Mesendoderm (in vitro differentiated cells): ENCODE results near the gene SLC43A3.
"Not testable (repeated sequence)": the region's sequence is repeated elsewhere in the genome, so short reads cannot be mapped to it uniquely, and the experiment has no call there.

Source experiments
- DNase-seq: peaks from one replicate; pipeline ENCODE4 v3.0.0; 2013
- H2AK5ac ChIP-seq: 2 replicates; pipeline ENCODE4 v1.6.1; 2013; ENCODE audit warnings: low read length, inconsistent platforms
- H2BK120ac ChIP-seq: 2 replicates; pipeline ENCODE4 v1.6.1; 2013; ENCODE audit warnings: low read depth, mild to moderate bottlenecking, low read length, moderate library complexity, mixed read lengths
- H2BK15ac ChIP-seq: replicated peaks from 2 replicates; pipeline ENCODE4 v1.6.1; 2013; ENCODE audit warnings: low read depth, mild to moderate bottlenecking, moderate library complexity
- H2BK5ac ChIP-seq: 2 replicates; pipeline ENCODE4 v1.6.1; 2013; ENCODE audit warnings: low read length, inconsistent platforms
- H3K18ac ChIP-seq: 2 replicates; pipeline ENCODE4 v1.6.1; 2013; ENCODE audit warnings: mild to moderate bottlenecking, low read length, mixed read lengths
- H3K23ac ChIP-seq: one replicate; pipeline ENCODE4 v1.6.1; 2013; ENCODE audit warnings: low read length
- H3K27ac ChIP-seq: 2 replicates; pipeline ENCODE4 v1.5.1; 2013; ENCODE audit warnings: low read depth, mild to moderate bottlenecking, inconsistent platforms, low read length, moderate library complexity
- H3K27me3 ChIP-seq: 2 replicates; pipeline ENCODE4 v1.6.1; 2013; ENCODE audit warnings: low read length, control low read depth, mild to moderate bottlenecking, inconsistent platforms; ENCODE audit not compliant: insufficient read depth, poor library complexity
- H3K36me3 ChIP-seq: 2 replicates; pipeline ENCODE4 v1.6.1; 2013; ENCODE audit warnings: low read length, inconsistent platforms; ENCODE audit not compliant: control insufficient read depth, insufficient read depth
- H3K4ac ChIP-seq: one replicate; pipeline ENCODE4 v1.6.1; 2013; ENCODE audit warnings: low read depth, mild to moderate bottlenecking, low read length, moderate library complexity
- H3K4me1 ChIP-seq: 2 replicates; pipeline ENCODE4 v1.6.1; 2013; ENCODE audit warnings: low read depth, low read length, inconsistent platforms; ENCODE audit not compliant: control insufficient read depth
- H3K4me2 ChIP-seq: 2 replicates; pipeline ENCODE4 v1.6.1; 2013; ENCODE audit warnings: low read length
- H3K4me3 ChIP-seq: 2 replicates; pipeline ENCODE4 v1.5.1; 2013; ENCODE audit warnings: mild to moderate bottlenecking, low read length
- H3K56ac ChIP-seq: one replicate; pipeline ENCODE4 v1.6.1; 2013; ENCODE audit warnings: low read length
- H3K79me1 ChIP-seq: 2 replicates; pipeline ENCODE4 v1.6.1; 2013; ENCODE audit warnings: low read length, inconsistent platforms
- H3K79me2 ChIP-seq: 2 replicates; pipeline ENCODE4 v1.6.1; 2013; ENCODE audit warnings: mild to moderate bottlenecking, low read length; ENCODE audit not compliant: control insufficient read depth, insufficient read depth
- H3K9ac ChIP-seq: 2 replicates; pipeline ENCODE4 v1.6.1; 2013; ENCODE audit warnings: low read length, inconsistent platforms
- H4K5ac ChIP-seq: one replicate; pipeline ENCODE4 v1.6.1; 2013; ENCODE audit warnings: low read length
- H4K8ac ChIP-seq: one replicate; pipeline ENCODE4 v1.6.1; 2013; ENCODE audit warnings: low read depth, mild to moderate bottlenecking, control low read depth, low read length, moderate library complexity
- WGBS: extraction: QIAGEN DNeasy Blood & Tissue Kit; methylation state at CpG from one replicate; pipeline ENCODE4 v1.1.7; 2013; ENCODE audit warnings: low lambda C conversion rate, missing lambda C conversion rate; ENCODE audit not compliant: insufficient coverage; ENCODE audit errors: extremely low coverage; 5-methylcytosine and 5-hydroxymethylcytosine counted together

SLC43A3 gene

GRCh38 chr11:57407010-57407920 lies 19.7 kb downstream of the SLC43A3 start:
- Histone ChIP-seq H3K56ac (no peak overlapping the region), H3K79me1 (no peaks in the 10 kb centered on the region), H3K18ac (no peak overlapping the region), H4K8ac (no peak overlapping the region), H2AK5ac (no peak overlapping the region), H3K79me2 (no peaks in the 10 kb centered on the region), H2BK15ac (no peak overlapping the region), H2BK120ac (no peak overlapping the region), H3K4ac (no peak overlapping the region), H3K4me2 (no peak overlapping the region), H2BK5ac (no peak overlapping the region), H3K23ac (no peak overlapping the region), H3K4me3 (no peak overlapping the region), H3K36me3 (no peaks in the 10 kb centered on the region), H3K9ac (no peak overlapping the region), H4K5ac (no peak overlapping the region), H3K27me3 (no peaks in the 10 kb centered on the region), H3K4me1 (peaks cover 3% of the 10 kb centered on the region), H3K27ac (no peak overlapping the region)
- WGBS: no CpG with 5 or more reads among the region's 9 CpGs
- DNase-seq: no peak

DNA sequence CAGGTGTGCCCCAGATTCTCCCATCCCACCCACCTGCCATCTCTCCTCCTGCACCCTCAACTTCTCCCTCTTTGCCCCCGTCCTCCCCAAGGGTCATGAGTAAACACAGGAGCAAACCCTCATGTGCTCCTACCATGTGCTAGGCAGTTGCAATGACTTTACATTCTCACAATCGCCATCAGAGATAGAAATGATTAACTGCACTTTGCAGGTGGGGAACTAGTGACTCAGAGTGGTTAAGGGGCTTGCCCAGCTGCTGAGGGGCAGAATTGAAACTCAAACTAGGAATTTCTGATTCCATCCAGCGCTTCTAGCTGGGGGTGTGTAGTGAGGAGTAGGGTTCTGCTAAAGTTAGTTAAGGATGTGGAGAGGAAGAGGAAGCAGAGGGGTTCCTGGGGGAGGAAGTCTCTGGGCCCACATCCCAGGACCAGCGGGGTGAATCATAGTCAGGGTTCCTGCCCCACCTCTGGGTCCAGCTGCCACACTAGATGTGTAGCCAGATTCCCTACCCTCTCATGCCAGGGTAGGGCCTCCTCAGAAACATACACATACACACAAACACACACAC lies 20.5 kb downstream of the SLC43A3 start:
- Histone ChIP-seq H4K5ac (no peak overlapping the region), H3K18ac (no peak overlapping the region)

GRCh38 chr11:57405271-57405860 lies 21.6 kb downstream of the SLC43A3 start:
- Histone ChIP-seq H3K18ac (no peak overlapping the region), H3K79me2 (no peaks in the 10 kb centered on the region), H3K36me3 (no peaks in the 10 kb centered on the region), H2AK5ac (no peak overlapping the region), H3K9ac (no peak overlapping the region), H3K79me1 (no peaks in the 10 kb centered on the region), H3K27me3 (no peaks in the 10 kb centered on the region), H3K56ac (no peak overlapping the region), H3K4me1 (peaks cover 3% of the 10 kb centered on the region), H3K4me2 (no peak overlapping the region), H2BK5ac (no peak overlapping the region), H3K23ac (no peak overlapping the region), H2BK120ac (no peak overlapping the region), H4K8ac (no peak overlapping the region), H2BK15ac (no peak overlapping the region), H3K27ac (no peak overlapping the region), H4K5ac (no peak overlapping the region), H3K4ac (no peak overlapping the region), H3K4me3 (no peak overlapping the region)
- no CpG with 5 or more reads among the region's 4 CpGs for WGBS
- no peak for DNase-seq

More for the DNA sequence above, 20.5 kb downstream of the SLC43A3 start:
- WGBS: no CpG with 5 or more reads among the region's 4 CpGs
- Histone ChIP-seq H3K4me1 (peaks cover 3% of the 10 kb centered on the region), H3K9ac (no peak overlapping the region), H3K27ac (no peak overlapping the region), H2AK5ac (no peak overlapping the region), H4K8ac (no peak overlapping the region), H2BK120ac (no peak overlapping the region), H3K56ac (no peak overlapping the region), H3K79me2 (no peaks in the 10 kb centered on the region), H3K36me3 (no peaks in the 10 kb centered on the region), H3K4ac (no peak overlapping the region), H2BK5ac (no peak overlapping the region), H3K4me2 (no peak overlapping the region), H3K23ac (no peak overlapping the region), H3K27me3 (no peaks in the 10 kb centered on the region), H3K79me1 (no peaks in the 10 kb centered on the region), H2BK15ac (no peak overlapping the region), H3K4me3 (no peak overlapping the region)
- DNase-seq: no peak

DNA sequence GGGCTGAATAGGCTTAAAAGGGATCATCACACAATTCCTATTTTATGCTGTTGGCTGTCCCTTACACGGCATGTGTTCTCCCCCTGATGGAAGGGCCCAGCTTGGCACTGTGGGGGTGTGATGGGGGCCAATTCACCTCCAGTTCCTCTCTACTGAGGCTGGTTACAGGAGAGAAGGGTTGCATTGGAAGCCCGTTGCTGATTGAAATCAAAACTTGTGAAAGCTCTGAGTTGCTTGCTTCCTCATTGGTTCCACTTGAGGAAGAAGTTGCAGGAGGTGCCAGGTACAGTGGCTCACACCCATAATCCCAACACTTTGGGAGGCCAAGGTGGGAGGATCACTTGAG lies 23.1 kb downstream of the SLC43A3 start:
- no peak overlapping the region for H2AK5ac ChIP-seq
- H2BK15ac ChIP-seq: no peak overlapping the region
- no peaks in the 10 kb centered on the region for H3K79me2 ChIP-seq
- H3K36me3 ChIP-seq: no peaks in the 10 kb centered on the region
- no peak overlapping the region for H3K9ac ChIP-seq
- H4K8ac ChIP-seq: no peak overlapping the region
- no peak overlapping the region for H4K5ac ChIP-seq
- H3K27me3 ChIP-seq: no peaks in the 10 kb centered on the region
- H3K56ac ChIP-seq: no peak overlapping the region
- no peaks in the 10 kb centered on the region for H3K79me1 ChIP-seq
- H3K4ac ChIP-seq: no peak overlapping the region
- no peak overlapping the region for H3K4me2 ChIP-seq
- no peak for DNase-seq
- H2BK5ac ChIP-seq: no peak overlapping the region
- no peak overlapping the region for H3K4me3 ChIP-seq
- peaks cover 3% of the 10 kb centered on the region for H3K4me1 ChIP-seq
- no peak overlapping the region for H3K27ac ChIP-seq
- H3K23ac ChIP-seq: no peak overlapping the region
- H3K18ac ChIP-seq: no peak overlapping the region
- H2BK120ac ChIP-seq: no peak overlapping the region
- WGBS: no CpG with 5 or more reads among the region's 2 CpGs

DNA sequence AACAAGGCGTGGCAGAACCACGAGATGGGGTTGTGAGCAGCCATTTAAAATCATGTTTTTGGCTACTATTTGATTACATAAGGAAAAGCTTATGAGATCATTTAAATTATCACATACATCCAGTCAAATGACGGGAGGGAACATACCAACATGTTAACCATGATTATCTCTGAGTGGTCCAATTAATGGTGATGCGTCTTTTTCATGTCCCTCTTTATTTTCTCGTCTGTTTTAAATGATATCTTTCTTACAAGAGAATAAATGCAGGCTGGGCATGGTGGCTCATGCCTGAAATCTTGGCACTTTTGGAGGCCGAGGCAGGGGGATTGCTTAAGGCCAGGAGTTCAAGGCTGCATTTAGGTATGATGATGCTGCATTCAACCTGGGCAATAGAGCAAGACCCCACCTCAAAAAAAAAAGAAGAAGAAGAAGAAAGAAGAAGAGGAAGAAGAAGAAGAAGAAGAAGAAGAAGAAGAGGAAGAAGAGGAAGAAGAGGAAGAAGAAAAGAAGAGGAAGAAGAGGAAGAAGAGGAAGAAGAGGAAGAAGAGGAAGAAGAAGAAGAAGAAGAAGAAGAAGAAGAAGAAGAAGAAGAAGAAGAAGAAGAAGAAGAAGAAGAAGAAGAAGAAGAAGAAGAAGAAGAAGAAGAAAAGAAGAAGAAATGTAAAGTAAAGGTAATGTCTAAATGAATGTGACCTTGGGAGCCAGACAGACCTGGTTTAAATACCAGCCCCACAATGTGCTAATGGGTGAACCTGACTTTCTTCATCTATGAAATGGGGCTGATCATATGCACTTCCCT lies 23.7 kb downstream of the SLC43A3 start:
- not testable (repeated sequence) for H4K5ac ChIP-seq, H3K56ac ChIP-seq, H3K36me3 ChIP-seq, H3K79me1 ChIP-seq, H3K23ac ChIP-seq, H3K4ac ChIP-seq, H3K27me3 ChIP-seq, H3K18ac ChIP-seq, DNase-seq, H3K4me3 ChIP-seq, H2BK15ac ChIP-seq, H2BK5ac ChIP-seq, H3K79me2 ChIP-seq, H3K27ac ChIP-seq, H3K4me2 ChIP-seq, H3K9ac ChIP-seq, H2BK120ac ChIP-seq, H2AK5ac ChIP-seq, H4K8ac ChIP-seq, H3K4me1 ChIP-seq
- no CpG with 5 or more reads among the region's 6 CpGs for WGBS
